T-helper 1 cell (primary cell): ENCODE measurements around the gene CHRNB4.
"Not testable (repeated sequence)": the region's sequence is repeated elsewhere in the genome, so short reads cannot be mapped to it uniquely, and the experiment has no call there.

ENCODE experiments used
- DNase-seq, 5 donors: peaks; one replicate each; pipeline ENCODE4 v3.0.0-alpha.2; 2012 to 2020
- total RNA-seq, 4 donors: gene quantifications; one replicate each; lab custom pipeline; 2026; lab: John Stamatoyannopoulos, UW

The CHRNB4 gene, protein sequence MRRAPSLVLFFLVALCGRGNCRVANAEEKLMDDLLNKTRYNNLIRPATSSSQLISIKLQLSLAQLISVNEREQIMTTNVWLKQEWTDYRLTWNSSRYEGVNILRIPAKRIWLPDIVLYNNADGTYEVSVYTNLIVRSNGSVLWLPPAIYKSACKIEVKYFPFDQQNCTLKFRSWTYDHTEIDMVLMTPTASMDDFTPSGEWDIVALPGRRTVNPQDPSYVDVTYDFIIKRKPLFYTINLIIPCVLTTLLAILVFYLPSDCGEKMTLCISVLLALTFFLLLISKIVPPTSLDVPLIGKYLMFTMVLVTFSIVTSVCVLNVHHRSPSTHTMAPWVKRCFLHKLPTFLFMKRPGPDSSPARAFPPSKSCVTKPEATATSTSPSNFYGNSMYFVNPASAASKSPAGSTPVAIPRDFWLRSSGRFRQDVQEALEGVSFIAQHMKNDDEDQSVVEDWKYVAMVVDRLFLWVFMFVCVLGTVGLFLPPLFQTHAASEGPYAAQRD
- total RNA-seq = 0 reads per million in 4 donors

DNA sequence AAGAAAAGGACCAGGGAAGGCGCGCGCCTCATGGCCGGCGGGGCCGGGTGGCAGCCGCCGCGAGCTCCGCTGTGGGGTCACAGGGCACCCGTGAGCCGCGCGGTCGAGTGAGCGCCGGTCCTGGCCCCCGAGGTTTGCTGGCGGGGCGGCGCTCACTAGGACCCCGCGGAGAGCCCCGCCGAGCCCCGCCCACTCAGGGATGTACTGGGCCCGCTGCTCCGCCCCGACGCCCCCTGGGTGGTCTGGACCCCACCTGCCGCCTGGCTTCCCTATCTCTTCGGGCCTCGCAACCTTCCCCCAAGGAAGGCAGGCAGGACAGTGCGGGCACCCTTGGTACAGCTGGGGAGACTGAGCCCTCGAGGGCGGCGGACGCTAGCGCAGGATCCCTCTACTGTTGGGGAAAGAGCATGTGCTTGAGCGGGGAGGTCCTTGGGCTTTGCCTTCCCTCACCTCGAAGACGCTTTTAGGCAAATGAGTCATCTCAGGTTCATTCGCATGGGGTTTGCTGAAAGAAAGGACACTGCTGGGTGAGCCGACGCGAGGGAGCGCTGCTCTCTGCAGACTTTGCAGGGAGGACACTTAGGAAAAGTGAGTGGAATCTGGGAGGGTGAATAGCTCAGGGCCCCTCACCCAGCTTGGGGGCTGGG lies at the start of gene CHRNB4:
Gene CHRNB4, minus strand, starts transcription at position 109 of the 647 bp plus-strand sequence. Its CDS starts 77 bp downstream, at position 32.
- DNase-seq = no peak

DNA sequence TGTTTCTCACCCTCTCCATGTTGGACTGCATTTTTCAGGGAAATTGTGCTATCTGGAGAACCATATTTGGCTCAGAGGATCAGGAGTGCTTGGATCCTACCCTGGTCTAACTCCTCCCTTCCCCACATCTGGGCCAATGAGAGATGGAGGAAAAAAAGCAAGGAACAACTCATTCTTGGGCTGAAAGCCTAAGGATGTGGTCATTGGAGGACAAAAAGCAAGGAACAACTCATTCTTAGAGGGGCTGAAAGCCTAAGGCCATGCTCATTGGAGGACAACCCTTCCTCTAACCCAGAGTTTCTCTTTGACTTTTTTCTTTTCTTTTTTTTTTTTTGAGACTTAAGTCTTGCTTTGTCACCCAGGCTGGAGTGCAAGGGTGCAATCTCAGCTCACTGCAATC lies 48.6 kb upstream of the CHRNB4 start:
- no peak for DNase-seq

DNA sequence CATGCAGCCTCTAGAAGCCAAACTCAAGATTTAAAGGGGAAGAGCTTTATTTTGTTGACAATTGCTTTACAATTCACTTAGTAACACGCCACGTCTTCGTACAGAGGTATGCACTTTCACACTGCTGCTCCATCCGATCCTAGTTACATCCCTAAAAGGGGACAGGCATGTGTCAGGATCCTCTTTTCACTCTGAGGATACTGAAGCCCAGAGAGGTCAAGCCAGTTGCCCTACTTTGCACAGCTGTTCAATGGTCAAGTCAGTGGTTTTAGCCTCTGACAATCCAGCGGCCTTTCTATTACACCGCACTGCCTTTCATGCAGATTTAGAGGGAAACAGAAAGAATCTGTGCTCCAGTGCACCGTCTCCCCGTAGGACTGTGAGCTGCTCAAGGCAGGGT lies 44.9 kb upstream of the CHRNB4 start:
- DNase-seq = no peak

DNA sequence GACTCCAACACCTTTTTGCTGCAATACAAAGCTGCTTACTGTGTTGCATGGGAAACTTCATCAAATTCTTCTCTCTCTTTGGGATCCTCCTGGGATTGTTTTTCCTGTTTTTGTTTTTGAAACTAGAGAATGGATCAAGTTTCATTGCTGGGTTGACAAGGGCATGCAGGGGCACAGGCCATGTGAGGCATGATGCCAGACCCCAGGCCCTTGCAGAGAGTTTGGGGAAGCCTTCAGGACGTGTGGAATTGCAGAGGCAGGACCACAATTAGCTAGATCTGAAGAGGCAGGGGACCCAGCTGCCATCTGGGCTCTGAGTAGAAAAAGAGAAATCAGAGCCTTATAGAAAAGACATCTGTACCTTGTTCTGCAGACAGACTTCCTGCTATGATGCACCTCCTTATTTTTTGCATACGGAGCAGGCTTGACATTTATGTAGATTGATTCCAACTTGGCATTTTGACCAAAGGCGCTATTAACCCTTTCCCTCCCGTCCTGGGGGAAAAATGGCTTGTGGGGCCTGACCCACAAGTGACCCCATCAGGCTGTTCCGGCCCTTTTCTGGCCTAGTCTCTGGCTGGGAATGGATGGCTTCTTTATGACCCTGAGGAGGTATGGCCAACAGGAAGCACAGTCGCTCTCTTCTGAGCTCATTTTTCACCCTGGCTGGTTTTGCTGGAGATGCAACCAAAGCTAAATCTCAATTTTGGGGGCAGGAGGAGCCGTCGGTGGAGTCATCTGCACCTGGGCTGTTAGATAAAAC lies 44.3 kb upstream of the CHRNB4 start:
- no peak for DNase-seq

DNA sequence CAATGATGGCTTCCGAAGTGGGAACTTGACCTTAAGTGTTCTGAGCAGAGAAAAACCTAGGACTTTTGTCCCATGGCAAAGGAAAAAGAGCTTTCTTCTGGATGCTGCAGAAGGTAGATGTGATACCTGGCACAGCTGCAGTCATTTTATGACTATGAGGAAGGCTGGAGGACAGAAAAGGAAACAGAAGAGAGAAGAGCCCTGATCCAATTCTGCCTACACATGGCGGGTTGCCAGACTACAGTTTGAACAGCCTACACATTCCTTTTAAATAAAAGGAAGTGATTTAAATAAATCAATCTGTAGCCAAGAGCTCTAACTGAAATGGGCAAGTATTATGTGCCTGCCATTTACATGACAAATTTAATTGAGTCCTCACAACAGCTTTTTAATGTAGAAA lies 43.6 kb upstream of the CHRNB4 start:
- no peak for DNase-seq

DNA sequence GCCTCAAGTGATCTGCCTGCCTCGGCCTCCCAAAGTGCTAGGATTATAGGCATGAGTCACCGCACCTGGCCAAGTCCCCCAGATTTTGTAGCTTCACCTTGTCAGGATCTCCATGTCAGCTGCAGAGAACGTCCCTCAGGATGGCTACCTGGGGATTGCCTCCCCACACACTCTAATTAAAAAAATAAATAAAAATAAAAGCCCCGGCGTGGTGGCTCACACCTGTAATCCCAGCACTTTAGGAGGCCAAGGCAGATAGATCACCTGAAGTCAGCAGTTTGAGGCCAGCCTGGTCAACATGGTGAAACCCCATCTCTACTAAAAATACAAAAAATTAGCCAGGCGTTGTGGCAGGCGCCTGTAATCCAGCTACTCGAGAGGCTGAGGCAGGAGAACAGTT lies 42.6 kb upstream of the CHRNB4 start:
- not testable (repeated sequence) for DNase-seq

DNA sequence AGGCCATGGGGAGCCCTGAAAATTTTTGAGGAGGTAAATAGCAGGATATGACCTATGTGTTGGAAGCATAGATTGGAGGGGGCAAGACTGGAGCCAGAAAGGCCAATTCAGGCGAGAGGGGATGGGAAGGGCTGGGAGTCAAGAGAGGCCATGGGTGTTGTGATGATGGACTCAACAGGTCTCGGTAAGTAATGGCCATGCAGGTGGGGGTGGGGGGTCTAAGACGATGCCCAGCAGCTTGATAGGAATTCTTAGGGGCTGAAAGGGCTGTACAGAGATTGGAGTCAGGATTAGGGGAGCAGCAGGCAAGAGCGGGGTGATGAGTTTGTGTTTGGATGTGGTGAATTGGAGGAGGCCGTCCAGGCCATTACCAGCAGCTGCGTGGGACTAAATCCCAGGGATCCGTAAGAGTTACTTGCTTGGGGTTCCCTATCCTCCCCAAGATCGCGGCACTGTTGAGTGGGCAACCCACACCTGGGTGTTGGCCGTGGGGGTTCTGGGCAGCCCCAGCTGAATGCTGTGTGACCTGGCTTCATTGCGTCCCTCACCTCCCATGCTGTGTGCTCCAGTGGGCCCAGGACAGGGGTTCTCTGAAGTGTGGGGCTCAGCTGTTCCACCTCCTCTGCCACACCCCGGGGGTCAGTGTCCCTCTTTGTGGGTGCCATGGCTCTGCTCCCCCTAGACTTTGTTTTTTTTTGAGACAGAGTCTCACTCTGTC lies 41.8 kb upstream of the CHRNB4 start:
- DNase-seq = no peak

DNA sequence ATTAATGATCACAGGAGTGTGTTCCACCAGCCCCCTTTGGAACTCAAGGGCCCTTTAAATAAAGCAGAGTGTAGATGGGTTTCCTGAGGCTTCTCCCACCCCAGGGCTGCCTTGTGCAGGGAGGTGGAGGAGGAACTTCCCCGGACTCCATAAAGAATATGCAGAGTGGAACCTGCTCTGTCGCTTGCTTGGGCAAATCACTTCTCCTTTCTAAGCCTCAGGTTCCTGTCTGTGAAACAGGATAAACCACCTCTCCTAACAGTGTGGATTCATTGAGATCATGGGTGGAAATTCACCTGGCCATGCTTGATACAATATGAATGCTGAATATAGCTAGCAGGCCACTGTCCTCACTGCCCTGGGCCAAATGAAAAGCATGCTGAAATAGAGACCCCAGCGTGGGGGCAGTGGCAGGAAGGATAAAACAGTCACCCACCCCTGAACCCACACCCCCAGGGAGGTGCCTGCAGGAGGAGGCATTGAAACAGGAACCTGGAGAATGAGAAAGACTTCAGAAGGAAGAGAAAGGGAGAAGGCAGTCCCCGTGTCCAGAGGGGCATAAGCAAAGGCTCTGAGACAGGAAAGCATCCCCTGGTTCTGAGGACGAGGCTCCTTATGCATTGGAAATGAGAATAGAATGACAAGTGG lies 41.1 kb upstream of the CHRNB4 start:
- no peak for DNase-seq

DNA sequence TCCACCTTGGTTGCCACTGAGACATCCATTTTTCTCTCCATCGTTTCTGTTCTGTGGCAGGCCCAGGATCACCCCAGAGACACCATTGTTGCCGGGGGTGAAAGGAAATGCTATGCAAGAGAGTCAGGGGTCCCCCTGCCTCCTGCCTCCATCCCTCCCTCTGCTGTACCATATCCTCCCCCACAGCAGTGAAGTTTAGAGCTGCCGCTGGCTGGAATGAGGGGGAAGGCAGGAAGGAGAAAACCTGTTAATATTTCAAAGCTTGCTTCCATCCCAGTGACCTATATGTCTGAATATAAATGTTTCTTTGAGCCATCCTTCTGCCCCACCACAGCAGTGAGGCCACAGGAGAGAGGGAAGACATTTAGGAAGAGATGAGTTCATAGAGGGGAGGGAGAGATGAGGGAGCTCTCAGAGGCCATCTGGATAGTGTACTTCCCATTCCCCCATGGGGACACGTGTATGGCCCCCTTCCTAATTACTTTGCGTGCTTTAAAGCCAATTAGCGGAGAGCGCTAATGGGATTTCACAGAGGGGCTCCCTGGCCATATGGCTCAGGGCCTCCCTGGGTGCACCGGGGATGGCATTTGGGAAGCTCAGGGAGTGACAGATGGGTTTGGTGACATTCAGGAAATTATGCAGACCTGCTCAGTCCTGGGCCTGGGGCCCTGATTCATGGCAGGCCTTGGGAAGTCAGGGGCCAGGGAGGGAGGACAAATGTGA lies 40.4 kb upstream of the CHRNB4 start:
- no peak for DNase-seq

DNA sequence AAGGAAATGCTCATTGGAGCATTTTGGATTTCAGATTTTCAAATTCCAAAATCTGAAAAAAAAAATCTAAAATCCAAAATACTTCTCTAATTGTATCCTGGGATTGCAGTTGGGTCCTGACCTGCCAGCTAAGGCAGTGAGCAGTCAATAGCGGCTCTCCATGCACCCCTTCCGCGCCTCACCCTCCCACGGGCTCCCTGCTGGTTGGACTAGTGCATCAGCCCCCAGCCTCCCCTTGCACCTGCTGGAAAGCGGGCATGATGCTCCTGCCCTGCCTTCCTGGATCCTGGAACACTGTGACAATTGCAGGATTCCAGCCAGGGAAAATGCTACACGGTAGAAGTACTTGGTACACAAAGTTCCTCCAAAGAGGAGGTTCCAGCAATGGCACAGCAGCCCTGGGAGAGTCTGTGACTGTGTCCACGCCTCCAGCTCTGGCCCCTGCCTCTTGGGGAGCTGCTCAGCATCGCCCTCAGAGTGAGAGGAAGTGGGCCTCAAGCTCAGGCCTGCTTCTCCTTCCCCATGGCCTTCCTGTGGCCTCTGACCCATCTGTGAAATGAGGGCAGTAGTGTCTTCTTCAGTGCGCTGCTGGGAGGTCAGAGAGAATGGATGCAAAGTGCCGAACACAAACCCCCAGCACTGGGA lies 39.5 kb upstream of the CHRNB4 start:
- DNase-seq = no peak

DNA sequence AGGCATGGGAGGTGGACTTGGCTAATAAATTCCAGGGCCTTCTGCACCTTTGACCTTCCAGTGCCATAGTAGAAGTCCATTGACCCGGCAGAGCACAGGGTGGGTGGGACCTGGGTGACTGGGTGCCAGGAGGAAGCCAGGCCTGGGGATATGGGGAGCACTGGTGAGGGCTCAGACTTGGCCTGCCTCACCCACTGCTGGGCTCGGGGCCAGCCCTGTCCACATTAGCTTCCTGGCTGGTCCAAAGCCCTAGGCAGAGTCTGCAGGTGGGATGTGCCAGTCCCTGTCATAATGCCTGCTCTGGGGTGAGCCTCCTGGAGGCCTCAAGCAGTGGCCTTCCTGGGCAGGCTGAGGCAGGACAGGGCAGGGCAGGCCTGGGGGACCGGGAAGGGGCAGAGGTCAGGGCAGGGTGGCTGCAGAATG lies 38.1 kb upstream of the CHRNB4 start:
- DNase-seq = no peak

DNA sequence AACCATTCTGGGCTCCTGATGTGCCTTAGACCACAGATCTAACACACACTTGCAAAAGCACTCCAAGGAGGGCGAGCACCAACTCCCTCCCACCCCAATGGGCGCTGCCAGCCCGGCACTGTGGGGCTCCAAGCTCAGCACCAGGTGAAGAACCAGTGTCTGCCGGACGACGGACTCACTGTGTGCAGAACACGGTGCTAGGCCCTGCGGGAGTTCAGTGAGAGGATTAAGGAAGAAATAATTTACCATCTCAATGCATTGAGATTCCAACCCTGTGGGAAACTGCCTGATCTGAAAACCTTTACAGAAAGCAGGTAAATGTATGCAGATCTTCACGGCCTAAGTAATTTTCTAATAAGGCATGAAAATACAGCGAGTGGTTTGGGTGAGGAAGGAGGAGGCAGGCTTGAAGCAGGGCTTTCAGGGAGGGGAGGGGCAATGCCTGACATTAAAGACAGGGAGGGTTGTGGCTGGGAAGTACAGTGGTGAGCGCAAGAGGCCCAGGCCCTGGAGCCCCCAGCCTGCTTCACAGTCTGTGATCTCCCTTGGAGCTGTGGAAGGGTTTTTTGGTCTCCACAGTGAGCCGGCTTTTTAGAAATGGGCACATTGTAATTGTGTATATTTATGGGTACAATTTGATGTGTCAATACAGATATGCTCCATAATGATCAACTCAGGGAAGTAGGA lies 35.6 kb upstream of the CHRNB4 start:
- DNase-seq = no peak

DNA sequence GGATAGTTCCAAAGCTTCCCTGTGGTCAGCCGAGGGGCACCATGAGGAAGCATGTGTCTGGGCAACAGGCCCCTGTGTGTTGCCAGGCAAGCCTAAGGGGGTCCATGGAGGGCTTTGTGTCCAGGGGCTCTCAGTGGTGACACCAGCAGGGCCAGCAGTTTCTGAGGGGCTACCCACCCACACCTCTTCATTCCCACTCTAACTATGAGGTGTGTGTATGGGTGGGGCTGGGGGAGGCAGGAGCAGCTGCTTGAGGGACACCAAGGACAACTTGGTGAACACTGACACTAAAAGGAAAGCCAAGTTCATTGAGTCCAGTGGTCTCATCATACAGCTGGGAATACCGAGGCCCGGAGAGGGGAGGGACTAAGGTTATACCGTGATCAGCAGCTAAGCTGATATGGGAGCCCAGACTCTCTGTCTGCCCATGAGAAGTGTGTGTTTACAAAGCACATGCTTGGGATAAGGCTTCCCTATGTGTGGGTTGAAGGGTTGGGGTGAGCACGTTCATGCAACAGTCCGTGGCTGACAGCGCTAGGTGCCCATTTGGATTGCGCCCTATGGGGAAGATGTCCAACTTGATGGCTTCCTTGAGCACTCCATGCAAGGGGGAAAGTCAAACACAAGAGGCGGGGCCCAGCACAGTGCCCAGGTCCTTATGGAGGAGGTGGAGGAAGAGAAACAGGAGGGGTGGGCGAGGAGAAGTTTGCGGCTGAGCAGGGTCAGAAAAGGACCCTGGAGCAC lies 34.8 kb upstream of the CHRNB4 start:
- no peak for DNase-seq

DNA sequence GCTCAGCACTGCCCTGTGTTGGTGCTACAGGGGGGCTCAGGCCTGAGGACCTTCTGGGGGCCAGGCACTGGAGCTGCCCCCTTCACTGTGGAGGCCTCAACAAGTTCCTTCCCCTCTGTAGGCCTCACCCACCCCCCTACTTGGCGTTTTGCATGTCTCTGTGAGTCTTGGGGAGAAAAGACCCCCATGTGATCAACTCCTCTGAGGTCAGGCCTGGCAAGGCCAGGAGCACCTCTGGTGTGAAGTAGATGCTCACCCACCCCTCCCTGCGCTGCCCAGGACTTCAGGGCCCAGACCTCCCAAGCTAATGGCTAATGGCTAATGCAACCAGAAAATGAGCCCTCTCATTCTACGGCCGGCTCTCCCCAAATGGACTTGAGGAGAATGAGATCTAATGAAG lies 34.2 kb upstream of the CHRNB4 start:
- no peak for DNase-seq

DNA sequence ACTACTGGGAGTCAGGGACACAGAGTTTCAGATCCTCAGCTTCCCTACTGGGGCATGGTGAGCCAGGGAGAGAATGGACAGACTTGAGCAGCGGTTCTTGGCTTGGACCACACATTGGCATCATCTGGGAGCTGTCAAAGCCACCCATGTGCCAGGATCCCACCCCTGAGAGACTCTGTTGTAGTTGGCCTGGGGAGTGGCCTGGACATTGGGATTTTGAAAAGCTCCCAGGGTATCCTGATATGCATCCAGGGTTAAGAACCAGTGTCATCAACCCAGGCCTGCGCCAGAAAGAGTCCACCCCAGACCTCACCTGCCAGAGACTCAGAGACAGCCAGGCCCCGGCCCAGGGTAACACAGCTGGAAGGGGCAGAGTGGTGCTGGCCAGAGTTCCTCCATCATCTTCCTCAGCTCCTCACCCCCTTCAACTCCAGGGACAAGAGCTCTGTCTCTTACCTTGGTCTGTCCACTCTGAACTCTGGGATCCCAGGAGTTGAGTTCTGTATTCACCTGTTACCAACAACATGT lies 33.0 kb upstream of the CHRNB4 start:
- DNase-seq = no peak

DNA sequence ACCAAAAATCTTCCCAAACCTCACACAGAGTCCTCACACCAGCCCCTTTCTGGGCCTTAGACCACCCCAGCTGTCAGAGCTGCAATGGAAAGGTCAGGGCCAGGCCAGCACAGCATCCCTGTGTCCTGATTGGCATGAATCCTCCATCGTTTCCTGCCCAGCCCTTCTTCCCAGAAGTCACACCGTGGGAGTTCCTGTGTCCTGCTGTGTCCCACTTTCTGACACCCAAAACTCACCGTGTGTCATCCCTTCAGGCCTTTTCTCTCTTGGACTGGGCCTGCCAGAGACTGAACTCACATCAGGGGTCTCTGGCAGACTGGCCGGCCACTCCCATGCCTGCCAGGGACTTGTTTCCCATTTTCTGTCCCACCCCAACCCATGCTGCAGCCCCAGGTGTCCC lies 32.5 kb upstream of the CHRNB4 start:
- DNase-seq = no peak

DNA sequence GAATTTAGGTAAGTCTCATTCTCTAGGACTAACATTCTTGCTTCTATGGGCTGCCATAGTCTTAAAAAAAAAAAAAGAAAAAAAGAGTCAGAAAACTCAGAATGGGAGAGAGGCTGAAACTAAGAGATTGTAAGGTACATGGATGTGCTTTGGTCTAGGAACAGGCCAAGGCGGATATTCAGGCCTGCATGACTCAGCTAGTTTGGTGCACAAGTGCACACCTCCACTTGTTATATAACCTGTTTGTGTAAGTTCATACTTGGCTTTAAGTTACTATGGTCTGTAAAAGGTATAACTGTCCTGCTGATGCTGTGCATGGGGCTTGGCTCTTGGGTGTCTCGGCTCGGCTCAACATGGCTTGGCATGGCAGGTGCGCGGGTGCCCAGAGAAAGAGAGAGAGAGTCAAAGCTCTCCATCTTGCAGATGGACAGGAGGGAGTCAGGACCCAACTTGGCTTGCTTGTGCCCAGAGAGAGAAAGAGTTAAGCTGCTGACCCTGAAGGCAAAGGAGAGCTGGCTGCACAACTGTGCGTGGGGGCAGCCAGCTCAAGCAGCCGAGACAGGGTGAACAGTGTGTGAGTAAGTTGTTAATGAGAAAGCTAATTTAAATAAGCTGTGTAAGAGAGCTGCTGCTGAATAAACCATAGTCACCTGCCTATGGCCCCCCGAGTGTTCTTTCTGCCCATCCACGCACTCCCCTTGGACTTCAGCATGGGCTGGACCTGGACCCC lies 31.4 kb upstream of the CHRNB4 start:
- DNase-seq = no peak

DNA sequence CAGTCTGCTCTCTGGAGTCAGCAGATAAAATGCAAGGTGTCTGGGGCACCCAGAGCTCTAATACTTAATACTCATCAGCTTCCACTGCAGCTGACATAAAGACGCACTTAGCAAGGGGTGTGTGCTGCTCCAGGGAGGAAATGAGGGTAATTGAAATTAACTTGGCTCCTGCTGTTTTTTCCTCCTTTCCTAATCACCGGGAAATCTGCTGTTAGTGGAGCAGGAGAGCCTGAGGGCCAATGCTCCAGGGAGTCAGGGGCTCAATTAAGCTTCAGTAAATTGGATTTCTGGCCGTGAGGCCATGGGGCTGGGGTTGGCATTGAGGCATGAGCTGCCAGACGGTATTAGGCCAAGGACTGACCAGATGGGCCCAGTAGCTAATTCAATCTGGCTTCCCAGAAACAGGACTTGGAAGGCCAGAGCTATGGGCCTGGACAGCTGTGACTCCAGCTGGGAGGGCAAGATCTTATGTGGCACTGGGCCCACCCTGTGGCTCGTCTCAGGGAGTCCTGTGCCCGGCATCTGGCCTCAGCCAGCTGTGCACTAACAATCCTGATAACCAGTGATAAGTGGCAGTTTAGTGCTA lies 30.7 kb upstream of the CHRNB4 start:
- DNase-seq = no peak
